HEK293 (cell line): ENCODE results near the gene GRK5.

Source experiments
- CTCF ChIA-PET: fragments of 350-600 bp; formaldehyde crosslinking; extraction: SDS; loops from one replicate; lab custom pipeline; 2021; ENCODE audit warnings: antibody characterized with exemption; lab: Yijun Ruan, JAX
- POLR2A ChIA-PET: fragments of 300-600 bp; formaldehyde crosslinking; extraction: SDS; loops from one replicate; lab custom pipeline; 2020; ENCODE audit warnings: antibody characterized with exemption, inconsistent platforms; lab: Yijun Ruan, JAX
- H3K27ac ChIP-seq: fragments of 200-500 bp; sonication (Bioruptor generic); 2 replicates; pipeline ENCODE4 v1.5.1; 2014; ENCODE audit warnings: low read depth, low read length, control low read depth, inconsistent platforms; ENCODE audit errors: extremely low read depth
- H3K36me3 ChIP-seq, 2 experiments: fragments of 200-500 bp in 1 of 2; sonication (Bioruptor generic) in 1 of 2; 1 replicate in 1 of 2; 2 replicates in 1 of 2; pipeline ENCODE4 v1.5.1; 2014 to 2017; ENCODE audit warnings: inconsistent platforms in 2 of 2, low read length in 2 of 2; ENCODE audit not compliant: control insufficient read depth in 2 of 2, insufficient read depth in 1 of 2
- H3K4me1 ChIP-seq: fragments of 200-500 bp; sonication (Bioruptor generic); 2 replicates; pipeline ENCODE4 v1.5.1; 2014; ENCODE audit warnings: mild to moderate bottlenecking, low read length, inconsistent platforms; ENCODE audit not compliant: control insufficient read depth, insufficient read depth
- H3K4me3 ChIP-seq: 2 replicates; pipeline ENCODE4 v1.5.1; 2011; ENCODE audit warnings: low read depth, mild to moderate bottlenecking, control low read depth, low read length, moderate library complexity
- H3K9me3 ChIP-seq: fragments of 200-500 bp; sonication (Bioruptor generic); 2 replicates; pipeline ENCODE4 v1.5.1; 2014; ENCODE audit warnings: low read depth, low read length, inconsistent platforms; ENCODE audit not compliant: control insufficient read depth, insufficient read depth
- KLF17 ChIP-seq: fragments of 450-650 bp; formaldehyde crosslinking; IDR thresholded peaks from 2 replicates; pipeline ENCODE4 v1.5.1; 2016; ENCODE audit warnings: missing biosample characterization, missing genetic modification characterization
- OSR2 ChIP-seq: fragments of 450-650 bp; formaldehyde crosslinking; IDR thresholded peaks from 2 replicates; pipeline ENCODE4 v1.5.1; 2016; ENCODE audit warnings: missing biosample characterization, missing genetic modification characterization
- PATZ1 ChIP-seq: fragments of 450-650 bp; formaldehyde crosslinking; IDR thresholded peaks from 2 replicates; pipeline ENCODE4 v1.5.1; 2016; ENCODE audit warnings: missing biosample characterization, missing genetic modification characterization
- PRDM1 ChIP-seq: fragments of 450-650 bp; formaldehyde crosslinking; IDR thresholded peaks from 2 replicates; pipeline ENCODE4; 2016; ENCODE audit warnings: missing biosample characterization, missing genetic modification characterization
- REST ChIP-seq: fragments of 450-650 bp; formaldehyde crosslinking; IDR thresholded peaks from 2 replicates; pipeline ENCODE4 v1.5.1; 2016; ENCODE audit warnings: missing biosample characterization, missing genetic modification characterization
- SP7 ChIP-seq: fragments of 450-650 bp; formaldehyde crosslinking; IDR thresholded peaks from 2 replicates; pipeline ENCODE4 v1.5.1; 2016; ENCODE audit warnings: missing biosample characterization, missing genetic modification characterization
- ZFP69B ChIP-seq: fragments of 450-650 bp; formaldehyde crosslinking; IDR thresholded peaks from 2 replicates; pipeline ENCODE4 v1.5.1; 2016; ENCODE audit warnings: missing biosample characterization, missing genetic modification characterization
- ZIC2 ChIP-seq: fragments of 450-650 bp; formaldehyde crosslinking; IDR thresholded peaks from 2 replicates; pipeline ENCODE4 v1.5.1; 2016; ENCODE audit warnings: missing biosample characterization, missing genetic modification characterization
- ZNF10 ChIP-seq: fragments of 450-650 bp; formaldehyde crosslinking; IDR thresholded peaks from 2 replicates; pipeline ENCODE4 v1.5.1; 2017; ENCODE audit warnings: missing biosample characterization, missing genetic modification characterization
- ZNF2 ChIP-seq: fragments of 450-650 bp; formaldehyde crosslinking; IDR thresholded peaks from 2 replicates; pipeline ENCODE4 v1.5.1; 2016; ENCODE audit warnings: missing biosample characterization, missing genetic modification characterization
- ZNF214 ChIP-seq: fragments of 450-650 bp; formaldehyde crosslinking; IDR thresholded peaks from 2 replicates; pipeline ENCODE4 v1.5.1; 2017; ENCODE audit warnings: missing biosample characterization, mild to moderate bottlenecking, missing genetic modification characterization, borderline replicate concordance
- ZNF24 ChIP-seq: fragments of 450-650 bp; formaldehyde crosslinking; IDR thresholded peaks from 2 replicates; pipeline ENCODE4 v1.5.1; 2016; ENCODE audit warnings: missing biosample characterization, missing genetic modification characterization
- ZNF549 ChIP-seq: fragments of 450-650 bp; IDR thresholded peaks from 2 replicates; pipeline ENCODE4 v1.5.1; 2018; ENCODE audit warnings: missing biosample characterization, missing genetic modification characterization, mild to moderate bottlenecking, inconsistent platforms, moderate library complexity
- ZNF623 ChIP-seq: fragments of 450-650 bp; formaldehyde crosslinking; IDR thresholded peaks from 2 replicates; pipeline ENCODE4 v1.5.1; 2016; ENCODE audit warnings: missing biosample characterization, missing genetic modification characterization
- ZNF624 ChIP-seq: fragments of 450-650 bp; formaldehyde crosslinking; IDR thresholded peaks from 2 replicates; pipeline ENCODE4 v1.5.1; 2017; ENCODE audit warnings: missing biosample characterization, missing genetic modification characterization
- ZNF629 ChIP-seq: fragments of 450-650 bp; formaldehyde crosslinking; IDR thresholded peaks from 2 replicates; pipeline ENCODE4 v1.5.1; 2017; ENCODE audit warnings: missing biosample characterization, missing genetic modification characterization
- ZNF660 ChIP-seq: fragments of 450-650 bp; IDR thresholded peaks from 2 replicates; pipeline ENCODE4 v1.5.1; 2018; ENCODE audit warnings: missing biosample characterization, mild to moderate bottlenecking, missing genetic modification characterization
- ZNF692 ChIP-seq: fragments of 450-650 bp; formaldehyde crosslinking; IDR thresholded peaks from 2 replicates; pipeline ENCODE4 v1.5.1; 2016; ENCODE audit warnings: missing biosample characterization, missing genetic modification characterization
- TF ChIP-seq, protein P1 (sequence below): fragments of 450-650 bp; formaldehyde crosslinking; IDR thresholded peaks from 2 replicates; pipeline ENCODE4 v1.5.1; 2016; ENCODE audit warnings: missing biosample characterization, missing genetic modification characterization, low read depth
- TF ChIP-seq, protein P2 (sequence below): fragments of 450-650 bp; formaldehyde crosslinking; IDR thresholded peaks from 2 replicates; pipeline ENCODE4 v1.5.1; 2016; ENCODE audit warnings: missing biosample characterization, missing genetic modification characterization

Gene GRK5

DNA sequence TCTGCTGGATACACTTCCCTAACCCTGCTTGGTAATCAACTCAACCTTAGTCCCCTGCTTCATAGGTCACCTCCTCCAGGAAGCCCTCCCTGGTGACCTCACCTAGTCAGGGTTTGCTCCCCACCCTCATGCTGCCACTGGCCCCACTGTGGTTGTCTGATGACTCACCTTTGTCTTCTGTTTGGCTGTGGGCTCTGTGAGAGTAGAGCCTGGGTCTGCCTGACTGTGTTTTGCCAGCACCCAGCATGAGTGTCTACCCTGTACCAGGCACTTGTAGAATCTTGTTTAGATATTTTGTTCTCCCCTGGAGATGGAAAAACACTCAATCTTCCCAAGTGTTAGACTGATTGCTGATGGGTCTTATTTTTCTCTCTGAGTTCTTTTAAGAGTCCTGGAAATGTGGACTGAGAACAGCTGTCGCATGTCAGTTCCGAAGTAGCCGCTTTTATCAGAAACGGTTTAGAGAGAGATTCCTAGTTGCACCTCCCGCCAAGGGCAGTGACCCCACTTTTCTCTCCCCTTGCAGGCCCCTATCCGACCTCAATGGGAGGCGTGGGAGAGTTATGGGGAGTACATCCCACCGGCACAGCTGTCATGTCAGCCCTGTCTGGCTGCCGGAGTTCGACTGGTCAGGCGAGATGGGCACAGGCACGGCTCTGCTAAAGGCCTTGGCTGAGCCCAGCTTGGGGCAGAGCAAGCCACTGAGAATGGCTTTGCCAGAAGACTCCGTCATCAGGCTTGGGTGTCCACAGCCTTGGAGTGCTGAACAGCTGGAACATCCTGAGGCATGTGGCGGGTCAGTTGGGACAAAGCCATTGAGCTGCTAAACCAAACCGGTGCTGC is 134.3 kb downstream of the GRK5 start:
- CTCF ChIA-PET = interaction anchor here (0.7 to 1.0 kb wide), 2 partner anchors 135 to 142 kb away, joined by 3 read pairs; no protein-coding TSS in a partner anchor
- TF ChIP-seq, protein P1, sequence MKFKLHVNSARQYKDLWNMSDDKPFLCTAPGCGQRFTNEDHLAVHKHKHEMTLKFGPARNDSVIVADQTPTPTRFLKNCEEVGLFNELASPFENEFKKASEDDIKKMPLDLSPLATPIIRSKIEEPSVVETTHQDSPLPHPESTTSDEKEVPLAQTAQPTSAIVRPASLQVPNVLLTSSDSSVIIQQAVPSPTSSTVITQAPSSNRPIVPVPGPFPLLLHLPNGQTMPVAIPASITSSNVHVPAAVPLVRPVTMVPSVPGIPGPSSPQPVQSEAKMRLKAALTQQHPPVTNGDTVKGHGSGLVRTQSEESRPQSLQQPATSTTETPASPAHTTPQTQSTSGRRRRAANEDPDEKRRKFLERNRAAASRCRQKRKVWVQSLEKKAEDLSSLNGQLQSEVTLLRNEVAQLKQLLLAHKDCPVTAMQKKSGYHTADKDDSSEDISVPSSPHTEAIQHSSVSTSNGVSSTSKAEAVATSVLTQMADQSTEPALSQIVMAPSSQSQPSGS (tag by site-specific recombination) = peak; percentile 54; the same call in 1 of the 2 replicates
- TF ChIP-seq ZNF2 = no peak
- TF ChIP-seq ZNF549 (tag by site-specific recombination) = no peak
- TF ChIP-seq ZFP69B (tag by site-specific recombination) = peak; percentile 88; the same call in 1 of the 2 replicates
- peak; percentile 69; the same call in 1 of the 2 replicates for TF ChIP-seq ZNF660 (tag by site-specific recombination)
- TF ChIP-seq ZNF623 (tag by site-specific recombination) = 0 out of 2 replicates have a peak, but pooled peaks have one; percentile 24
- peak; percentile 65 for TF ChIP-seq ZIC2 (tag by site-specific recombination)
- TF ChIP-seq ZNF629 = peak; percentile 48; the same call in 1 of the 2 replicates
- TF ChIP-seq ZNF214 = no peak
- TF ChIP-seq SP7 (tag by site-specific recombination) = peak; percentile 45; the same call in 1 of the 2 replicates
- peak; percentile 90 for TF ChIP-seq ZNF692
- TF ChIP-seq ZNF24 = 0 out of 2 replicates have a peak, but pooled peaks have one; percentile 26
- peak; percentile 76 for TF ChIP-seq PATZ1
- 0 out of 2 replicates have a peak, but pooled peaks have one; percentile 17 for TF ChIP-seq OSR2 (tag by site-specific recombination)
- TF ChIP-seq REST (tag by site-specific recombination) = 0 out of 2 replicates have a peak, but pooled peaks have one; percentile 41
- TF ChIP-seq PRDM1 (tag by site-specific recombination) = no peak
- TF ChIP-seq, protein P2, sequence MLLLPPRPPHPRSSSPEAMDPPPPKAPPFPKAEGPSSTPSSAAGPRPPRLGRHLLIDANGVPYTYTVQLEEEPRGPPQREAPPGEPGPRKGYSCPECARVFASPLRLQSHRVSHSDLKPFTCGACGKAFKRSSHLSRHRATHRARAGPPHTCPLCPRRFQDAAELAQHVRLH (tag by site-specific recombination) = 0 out of 2 replicates have a peak, but pooled peaks have one; percentile 18
- TF ChIP-seq KLF17 = peak; percentile 91
- no peak for TF ChIP-seq ZNF624 (tag by site-specific recombination)
- TF ChIP-seq ZNF10 (tag by site-specific recombination) = peak; percentile 88

More for the DNA sequence above, 134.3 kb downstream of the GRK5 start:
- H3K9me3 ChIP-seq = no peaks in the 10 kb centered on the region
- POLR2A ChIA-PET = no interaction called here
- H3K36me3 ChIP-seq = no peaks in the 10 kb centered on the region
- H3K27ac ChIP-seq = no peak overlapping the region
- H3K4me3 ChIP-seq = no peak overlapping the region
- no peaks in the 10 kb centered on the region for H3K4me1 ChIP-seq
